ENCODE measurements around the gene PLK3. TPM values are rescaled to one million over a fixed set of nuclear protein-coding genes. Genes with fewer than 3 reads are reported as not detected.

Gene PLK3
- total and polyA plus RNA-seq, 2 donors (not counting 3 experiments of a cell fraction or from before 2014, with no cell fraction given) = 55.0 to 66.7 TPM

- intact Hi-C loops (cut with micrococcal nuclease) = no loop called here
- H3K9me3 ChIP-seq (replicated peaks; ENCODE audit: control insufficient read depth, insufficient read depth, low read length) = no peaks in the 10 kb centered on the region
- peak overlapping the region in 1 of 3 experiments; percentile 30 for H3K4me3 ChIP-seq (replicated peaks in 1 of 3; ENCODE audit: insufficient read depth in 1 of 3, low read depth in 1 of 3, low read length in 3 of 3)
- ChIA-PET CTCF (interaction anchor here (0.6 to 1.9 kb wide), 6 partner anchors 9 to 1095 kb away, joined by 3 to 4 read pairs (median 4); partner anchors contain the start of genes HECTD3, PLK3 and RNU5D-1), POLR2A (interaction anchor here (0.7 to 1.2 kb wide), 3 partner anchors 8 to 35 kb away, joined by 3 to 4 read pairs (median 4); partner anchors contain the start of gene RPS8)
- TF ChIP-seq MYC (IDR thresholded peaks at IDR 0.05; ENCODE audit: low read depth, low read length) (no peak), JUN (IDR thresholded peaks at IDR 0.05; ENCODE audit: borderline replicate concordance, insufficient read depth, insufficient read length, low read depth) (no peak), MAX (IDR thresholded peaks at IDR 0.05; ENCODE audit: insufficient read depth, insufficient read length) (no peak), GATA2 (IDR thresholded peaks at IDR 0.05; ENCODE audit: insufficient read depth, insufficient read length, low read depth, low read length) (no peak), FOS (IDR thresholded peaks at IDR 0.05; ENCODE audit: borderline replicate concordance, insufficient read depth, low read length) (no peak), POLR2A (IDR thresholded peaks at IDR 0.05; ENCODE audit: low read depth, low read length) (no peak), POLR2AphosphoS5 (IDR thresholded peaks at IDR 0.05; ENCODE audit: insufficient read depth, low read depth, low read length) (no peak), CTCF (IDR thresholded peaks at IDR 0.05; ENCODE audit: extremely low read depth in 1 of 2, insufficient read depth in 1 of 2, low read depth in 1 of 2, low read length in 2 of 2) (no peak), EZH2 (IDR thresholded peaks at IDR 0.05; ENCODE audit: borderline replicate concordance, low read depth, low read length, severe bottlenecking) (no peak)
- dilution Hi-C loops (cut with MboI; ENCODE audit: extremely low pct_ligation_motif_present, low sequenced_read_pairs) = no loop called here
- no peak overlapping the region for H3K27ac ChIP-seq (ENCODE audit: insufficient read depth, low read depth, low read length)
- H3K9me1 ChIP-seq (replicated peaks; ENCODE audit: control insufficient read depth, extremely low read depth, insufficient read depth, low read length) = no peaks in the 10 kb centered on the region
- H3K36me3 ChIP-seq (ENCODE audit: control insufficient read depth in 2 of 2, extremely low read depth in 1 of 2, insufficient read depth in 2 of 2, low read length in 2 of 2) = no peaks in the 10 kb centered on the region
- FAIRE-seq = no peak
- H4K20me1 ChIP-seq (replicated peaks; ENCODE audit: control insufficient read depth, extremely low read depth, insufficient read depth, low read length) = no peaks in the 10 kb centered on the region
- peak overlapping the region; percentile 5 for H2AFZ ChIP-seq (ENCODE audit: low read depth, low read length)
- H3K4me1 ChIP-seq (ENCODE audit: control insufficient read depth, extremely low read depth, insufficient read depth, low read length) = peaks cover 10% of the 10 kb centered on the region
- BruUV-seq (replicated peaks) = no TSS peak
- H3K4me2 ChIP-seq (ENCODE audit: insufficient read depth, low read length) = no peak overlapping the region
- no peaks in the 10 kb centered on the region for H3K79me2 ChIP-seq (ENCODE audit: control insufficient read depth, insufficient read depth, low read length)
- no peak overlapping the region for H3K9ac ChIP-seq (replicated peaks; ENCODE audit: extremely low read depth, insufficient read depth, low read length)
- H3K27me3 ChIP-seq (ENCODE audit: control insufficient read depth in 2 of 2, insufficient read depth in 2 of 2, low read length in 2 of 2) = no peaks in the 10 kb centered on the region
- DNase-seq (ENCODE audit: low read depth, low spot score) = no peak
Measured at GRCh38 chr1:44784094-44785028, 15.8 kb upstream of the PLK3 start.
